GM19240 (cell line): ENCODE measurements around the gene UTP11.
"Not testable (repeated sequence)": the region's sequence is repeated elsewhere in the genome, so short reads cannot be mapped to it uniquely, and the experiment has no call there.

Source experiments
- DNase-seq: peaks from one replicate; pipeline ENCODE4 v3.0.0; 2011; ENCODE audit warnings: low spot score; ENCODE audit not compliant: insufficient read length

UTP11 gene

DNA sequence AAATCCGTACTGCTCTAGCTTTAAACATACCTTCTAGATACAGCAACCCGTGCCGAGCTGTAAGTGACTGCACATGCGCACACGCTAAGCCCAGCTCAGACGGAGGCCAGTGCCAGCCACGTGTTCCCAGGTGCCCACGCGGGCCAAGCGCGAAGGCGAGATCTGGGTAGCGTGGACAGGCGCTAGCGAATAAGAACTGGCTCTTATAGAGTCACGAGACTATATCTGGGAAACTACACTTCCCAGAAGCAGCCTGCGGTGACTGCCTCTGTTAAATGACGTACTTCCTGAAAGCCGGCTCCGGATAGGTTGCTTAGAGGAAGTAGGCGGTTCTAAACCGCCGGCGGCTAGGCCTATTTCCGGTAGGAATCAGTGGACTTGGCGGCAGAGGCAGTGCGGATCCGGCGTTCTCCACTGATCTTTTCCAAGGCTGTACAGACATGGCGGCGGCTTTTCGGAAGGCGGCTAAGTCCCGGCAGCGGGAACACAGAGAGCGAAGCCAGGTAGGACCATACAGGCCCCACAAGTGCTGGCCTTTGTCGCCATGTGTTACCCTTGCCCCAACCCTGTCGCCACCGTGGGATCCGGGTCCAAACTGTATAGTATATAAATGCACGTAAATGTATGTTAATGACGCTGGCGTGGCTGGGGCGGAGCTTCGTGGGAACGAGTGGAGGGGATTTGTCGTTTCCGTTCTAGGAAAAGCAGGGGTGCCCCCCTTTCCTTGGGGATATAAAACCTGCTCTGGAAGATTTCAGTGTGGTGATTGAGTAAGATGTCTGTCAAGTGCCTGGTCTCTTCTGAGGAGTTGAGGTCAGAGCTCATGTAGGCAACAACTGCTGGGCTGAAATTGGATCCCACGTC is at the start of gene UTP11:
UTP11 (plus strand) TSS at position 372 of the 864 bp plus-strand sequence; CDS start at position 441, 69 bp downstream.
- DNase-seq: peak; percentile 90

- DNase-seq: not testable (repeated sequence)
Measured at GRCh38 chr1:37964106-37964505, 48.4 kb upstream of the UTP11 start.

DNA sequence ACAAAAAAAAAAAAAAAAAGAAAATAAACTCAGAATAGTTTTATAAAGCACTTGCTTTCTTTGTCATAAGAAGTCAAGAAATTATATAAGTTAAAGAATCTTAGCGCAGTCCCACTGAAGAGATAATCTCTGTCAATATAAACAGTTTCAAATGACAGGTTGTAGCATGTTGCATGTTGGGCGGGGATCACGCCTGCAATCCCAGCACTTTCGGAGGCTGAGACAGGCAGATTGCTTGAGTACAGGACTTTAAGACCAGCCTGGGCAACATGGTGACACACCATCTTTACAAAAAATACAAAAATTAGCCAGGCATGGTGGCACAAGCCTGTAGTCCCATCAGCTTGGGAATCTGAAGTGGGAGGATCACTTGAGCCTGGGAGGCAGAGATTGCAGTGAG is 47.2 kb upstream of the UTP11 start:
- no peak for DNase-seq

DNA sequence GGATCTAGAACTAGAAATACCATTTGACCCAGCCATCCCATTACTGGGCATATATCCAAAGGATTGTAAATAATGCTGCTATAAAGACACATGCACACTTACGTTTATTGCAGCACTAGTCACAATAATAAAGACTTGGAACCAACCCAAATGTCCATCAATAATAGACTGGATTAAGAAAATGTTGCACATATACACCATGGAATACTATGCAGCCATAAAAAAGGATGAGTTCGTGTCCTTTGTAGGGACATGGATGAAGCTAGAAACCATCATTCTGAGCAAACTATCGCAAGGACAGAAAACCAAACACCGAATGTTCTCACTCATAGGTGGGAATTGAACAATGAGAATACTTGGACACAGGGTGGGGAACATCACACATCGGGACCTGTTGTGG is 38.9 kb upstream of the UTP11 start:
- DNase-seq: not testable (repeated sequence)

DNA sequence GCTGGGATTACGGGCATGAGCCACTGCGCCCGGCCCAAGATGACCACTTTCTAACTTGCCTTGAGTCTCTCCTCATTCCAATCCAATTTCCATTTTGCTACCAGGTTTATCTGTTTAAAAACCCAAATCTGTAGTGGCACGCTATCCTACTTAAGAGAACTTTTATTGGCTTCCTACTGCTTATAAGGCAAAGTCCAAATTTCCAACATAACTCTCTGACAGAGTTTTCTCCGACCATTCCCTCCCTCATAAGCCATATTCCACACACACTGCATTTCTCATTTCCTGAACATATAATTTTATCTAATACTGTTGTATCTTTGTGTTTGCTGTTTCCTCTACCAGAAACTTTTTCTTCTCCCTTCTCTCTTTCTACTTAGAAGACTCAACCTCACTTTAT is 38.0 kb upstream of the UTP11 start:
- no peak for DNase-seq

GRCh38 chr1:37975083-37975482 is 37.5 kb upstream of the UTP11 start:
- DNase-seq: not testable (repeated sequence)

DNA sequence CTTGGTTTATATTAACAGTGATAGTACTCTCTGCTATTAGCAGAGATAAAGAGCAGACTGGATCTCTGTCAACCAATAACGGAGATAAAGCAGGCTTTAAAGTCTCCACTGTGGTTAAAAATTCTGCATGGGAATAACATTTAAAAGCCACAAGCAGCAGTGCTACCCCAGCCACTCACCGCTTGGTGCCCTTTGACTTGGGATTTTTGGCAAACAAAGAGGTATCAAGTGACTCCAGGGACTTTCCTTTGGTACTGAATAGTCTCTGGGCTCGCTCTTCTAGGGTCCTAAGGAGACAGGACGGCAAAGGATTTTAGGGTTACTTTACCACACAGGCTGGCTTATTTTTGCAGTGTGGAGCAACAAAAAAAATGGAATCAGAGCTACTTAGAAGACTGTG is 34.0 kb upstream of the UTP11 start:
- no peak for DNase-seq

GRCh38 chr1:37983546-37983945 is 29.0 kb upstream of the UTP11 start:
- no peak for DNase-seq

GRCh38 chr1:37987679-37988078 is 24.9 kb upstream of the UTP11 start:
- DNase-seq: no peak

DNA sequence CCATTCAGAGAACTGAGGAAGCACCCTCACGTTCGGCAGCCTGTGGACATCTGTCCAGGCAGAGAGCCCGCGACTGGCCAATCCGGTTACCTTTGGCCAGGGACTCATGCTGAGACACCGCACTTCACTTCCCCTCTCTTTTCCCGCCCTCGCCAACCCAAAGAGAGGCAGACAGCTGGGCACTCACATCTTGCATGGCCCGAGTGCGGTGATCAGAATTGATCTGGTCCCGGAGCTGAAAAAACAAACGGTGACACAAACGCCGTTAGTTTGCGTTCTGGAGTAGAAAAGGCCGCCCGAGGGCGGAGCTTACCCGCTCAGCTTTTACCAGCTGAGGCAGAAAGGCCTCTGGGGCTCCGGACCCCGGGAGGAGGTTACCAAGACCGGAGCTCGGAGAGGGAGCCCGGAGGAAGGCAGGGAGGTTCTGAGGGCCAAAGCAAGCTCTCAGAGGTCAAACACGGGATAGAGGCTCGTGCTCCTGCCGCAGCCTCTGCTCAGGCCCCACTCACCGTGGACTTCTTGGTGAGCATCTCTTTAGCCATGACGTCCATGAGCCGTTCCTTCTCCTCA is 23.1 kb upstream of the UTP11 start:
- DNase-seq: no peak

- DNase-seq: no peak
Measured at GRCh38 chr1:37994886-37995566, 17.5 kb upstream of the UTP11 start.

DNA sequence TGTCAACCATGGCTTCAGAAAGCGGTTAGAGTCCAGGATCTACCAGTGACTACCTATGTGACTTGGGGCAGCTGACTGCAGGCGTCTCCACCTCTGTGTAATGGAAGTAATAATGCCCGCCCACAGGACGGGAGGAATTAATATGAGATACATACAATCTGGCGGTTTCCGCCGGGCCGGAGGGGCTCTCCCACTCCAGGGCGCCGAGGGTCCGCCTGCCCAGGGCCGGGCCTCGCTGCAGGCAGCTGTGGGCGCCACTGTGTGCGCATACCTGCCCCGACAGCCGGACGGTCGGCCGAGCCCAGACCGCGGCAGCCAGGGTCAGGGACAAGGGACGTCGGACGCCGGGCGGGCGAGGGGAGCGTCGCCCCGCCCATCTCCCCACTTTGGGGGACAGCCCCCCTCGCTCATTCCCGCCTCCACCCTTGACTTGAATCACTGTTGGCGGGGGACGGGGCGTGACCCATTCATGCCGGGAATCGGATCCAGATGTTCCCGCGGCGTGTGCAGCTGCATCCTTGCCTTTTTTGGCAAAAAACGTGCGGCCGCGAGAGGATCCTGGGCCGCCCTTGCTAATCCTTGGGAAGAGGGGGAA is 16.7 kb upstream of the UTP11 start:
- no peak for DNase-seq

DNA sequence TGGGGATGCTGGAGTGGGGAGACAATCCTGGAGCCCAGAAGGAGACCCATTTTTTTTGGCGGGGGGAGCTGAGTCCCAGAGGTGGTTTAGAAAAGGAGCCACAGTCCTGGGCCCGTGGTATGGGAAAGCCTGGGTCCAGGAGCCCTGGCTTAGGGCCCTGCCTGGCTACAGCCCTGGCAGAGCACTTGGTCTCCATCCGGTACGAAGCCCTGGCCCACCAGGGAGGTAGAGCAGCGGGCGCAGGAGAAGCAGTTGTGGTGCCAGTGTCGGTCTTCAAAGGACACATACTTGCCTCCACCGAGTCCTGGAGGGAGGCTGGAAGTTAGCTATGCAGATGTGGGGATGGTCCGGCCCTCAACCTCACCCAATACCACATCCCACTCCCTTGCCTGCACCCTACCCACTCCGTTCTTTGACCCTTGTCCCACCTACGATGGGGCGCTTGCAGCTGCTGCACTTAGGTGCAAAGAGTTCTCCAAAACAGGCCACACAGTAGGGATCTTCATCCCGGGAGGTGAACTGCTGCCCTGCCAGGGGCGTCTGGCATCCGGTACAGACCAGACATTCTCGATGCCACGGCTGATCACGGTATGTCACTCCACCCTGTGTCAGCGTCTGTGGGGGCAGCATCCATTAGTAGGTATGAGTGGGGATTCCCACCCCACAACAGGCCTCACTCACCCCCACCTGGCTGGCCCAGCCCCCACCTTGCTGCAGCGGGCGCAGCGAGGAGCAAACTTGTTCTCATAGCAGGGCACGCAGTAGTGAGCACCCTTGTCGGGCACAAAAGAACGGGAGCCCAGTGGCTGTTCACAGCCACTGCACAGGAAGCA is 15.1 kb upstream of the UTP11 start:
- no peak for DNase-seq

GRCh38 chr1:37998089-37998808 is 14.3 kb upstream of the UTP11 start:
- DNase-seq: no peak

- no peak for DNase-seq
Measured at GRCh38 chr1:37998913-37999429, 13.6 kb upstream of the UTP11 start.

DNA sequence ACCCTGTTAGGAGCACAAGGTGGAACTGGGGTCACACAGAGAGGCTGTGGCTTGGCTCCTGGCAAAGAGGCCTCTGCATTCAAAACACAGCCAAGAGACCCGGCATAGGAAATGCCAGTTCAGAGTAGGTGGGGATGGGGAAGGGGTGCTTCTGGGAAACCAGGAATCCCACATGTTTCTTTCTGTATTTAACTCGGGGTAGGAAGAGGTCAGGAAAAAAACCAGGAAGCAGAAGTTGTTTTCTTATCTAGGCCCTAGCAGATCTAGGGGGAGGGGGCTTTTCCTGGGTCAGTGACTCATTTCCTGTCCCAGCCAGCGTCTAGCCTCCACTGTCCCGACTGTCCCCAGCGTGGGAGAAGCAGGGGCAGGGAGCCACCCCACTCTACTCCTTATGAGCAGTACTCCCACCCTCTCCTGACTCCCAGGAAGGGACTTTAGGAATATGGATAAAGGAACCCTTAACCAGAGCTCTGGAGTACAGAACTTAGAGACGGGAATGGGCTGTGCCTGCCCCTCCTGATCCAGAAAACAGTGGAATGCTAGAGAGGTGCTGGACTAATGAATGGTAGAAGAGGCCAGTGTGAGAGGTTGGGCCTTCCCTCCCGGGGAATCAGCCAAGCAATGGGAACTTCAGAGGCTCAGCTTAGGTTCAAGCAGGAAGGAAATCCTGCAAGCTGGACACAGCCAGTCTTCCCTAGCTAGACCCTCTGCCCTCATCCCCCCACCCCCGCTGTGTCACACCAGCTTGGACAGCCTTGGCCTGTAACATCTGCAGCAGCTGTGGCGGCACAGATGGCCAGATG is 12.9 kb upstream of the UTP11 start:
- DNase-seq: no peak

GRCh38 chr1:38000233-38000528 is 12.4 kb upstream of the UTP11 start:
- DNase-seq: no peak

- no peak for DNase-seq
Measured at GRCh38 chr1:38000529-38001455, 11.7 kb upstream of the UTP11 start.
